GM23338 (cell line): Measurements from ENCODE around the gene CTNNA1. TPM values are rescaled to one million over a fixed set of nuclear protein-coding genes. Genes with fewer than 3 reads are reported as not detected.
A peak's percentile ranks its signal among the peaks of the same experiment; 100 is the strongest.

Experiments used
- ATAC-seq: fragments of 200-7000 bp; cut with Tn5 transposase; 3 replicates; pipeline ENCODE4 v1.9.1; 2020
- DNase-seq: peaks from one replicate; pipeline ENCODE4 v3.0.0-alpha.2; 2015; ENCODE audit warnings: low spot score
- H2AFZ ChIP-seq: fragments of 200-600 bp; sonication (generic); 2 replicates; pipeline ENCODE4 v1.8.0; 2016; ENCODE audit warnings: antibody characterized with exemption, mild to moderate bottlenecking, moderate library complexity
- H3F3A ChIP-seq: fragments of 200-600 bp; sonication (generic); replicated peaks from 2 replicates; pipeline ENCODE4 v1.8.0; 2017; ENCODE audit warnings: antibody characterized with exemption, mixed run types, low read depth
- H3K27ac ChIP-seq: fragments of 200-600 bp; sonication (generic); 2 replicates; pipeline ENCODE4 v1.6.1; 2016; ENCODE audit warnings: low read depth
- H3K27me3 ChIP-seq: fragments of 200-600 bp; sonication (generic); 2 replicates; pipeline ENCODE4 v1.8.0; 2016; ENCODE audit warnings: mild to moderate bottlenecking, mixed run types, moderate library complexity; ENCODE audit not compliant: insufficient read depth
- H3K36me3 ChIP-seq: fragments of 200-600 bp; sonication (generic); 2 replicates; pipeline ENCODE4 v1.8.0; 2016; ENCODE audit warnings: mild to moderate bottlenecking; ENCODE audit not compliant: insufficient read depth
- H3K4me1 ChIP-seq: fragments of 200-600 bp; sonication (generic); 2 replicates; pipeline ENCODE4 v1.8.0; 2016; ENCODE audit warnings: mild to moderate bottlenecking, moderate library complexity; ENCODE audit not compliant: insufficient read depth
- H3K4me2 ChIP-seq: fragments of 200-600 bp; sonication (generic); 2 replicates; pipeline ENCODE4 v1.7.1; 2017; ENCODE audit warnings: mixed run types
- H3K4me3 ChIP-seq: fragments of 200-600 bp; sonication (generic); 2 replicates; pipeline ENCODE4 v1.6.1; 2016; ENCODE audit warnings: mixed run types
- H3K79me2 ChIP-seq: fragments of 200-600 bp; sonication (generic); replicated peaks from 2 replicates; pipeline ENCODE4 v1.8.0; 2017; ENCODE audit warnings: mild to moderate bottlenecking; ENCODE audit not compliant: insufficient read depth
- H3K9me2 ChIP-seq: fragments of 200-600 bp; sonication (generic); 2 replicates; pipeline ENCODE4 v1.8.0; 2017; ENCODE audit not compliant: insufficient read depth
- H4K20me1 ChIP-seq: fragments of 200-600 bp; sonication (generic); replicated peaks from 2 replicates; pipeline ENCODE4 v1.8.0; 2017; ENCODE audit warnings: mild to moderate bottlenecking; ENCODE audit not compliant: insufficient read depth
- H3K27ac Mint-ChIP-seq: 2 replicates; pipeline ENCODE4 v1.8.0; 2020; ENCODE audit warnings: inconsistent platforms, mild to moderate bottlenecking, moderate library complexity, mixed read lengths
- H3K27me3 Mint-ChIP-seq: 3 replicates; pipeline ENCODE4 v1.8.0; 2022; ENCODE audit warnings: low read depth, mild to moderate bottlenecking, moderate library complexity, mixed read lengths, inconsistent platforms; ENCODE audit not compliant: insufficient read depth, poor library complexity
- H3K36me3 Mint-ChIP-seq: 3 replicates; pipeline ENCODE4 v1.8.0; 2021; ENCODE audit warnings: low read depth, mild to moderate bottlenecking, inconsistent platforms, moderate library complexity, mixed read lengths
- H3K4me1 Mint-ChIP-seq: 3 replicates; pipeline ENCODE4 v1.8.0; 2020; ENCODE audit warnings: mild to moderate bottlenecking, inconsistent platforms, mixed read lengths
- H3K4me3 Mint-ChIP-seq: 3 replicates; pipeline ENCODE4 v1.8.0; 2021; ENCODE audit warnings: moderate library complexity, mild to moderate bottlenecking, inconsistent platforms, mixed read lengths
- H3K9me3 Mint-ChIP-seq: 3 replicates; pipeline ENCODE4 v1.8.0; 2020; ENCODE audit warnings: moderate library complexity, mild to moderate bottlenecking, inconsistent platforms, mixed read lengths
- CREB1 ChIP-seq: fragments of 250-450 bp; sonication (Bioruptor Pico); IDR thresholded peaks from 2 replicates; pipeline ENCODE4 v1.5.0; 2020; ENCODE audit warnings: low read depth, mild to moderate bottlenecking, moderate library complexity
- EZH2 ChIP-seq: fragments of 200-600 bp; sonication (generic); IDR thresholded peaks from one replicate; pipeline ENCODE4 v1.8.0; 2017; ENCODE audit warnings: antibody characterized with exemption, mild to moderate bottlenecking, low read depth; ENCODE audit not compliant: unreplicated experiment
- EZH2phosphoT487 ChIP-seq: fragments of 200-600 bp; sonication (generic); IDR thresholded peaks from one replicate; pipeline ENCODE4 v1.8.1; 2018; ENCODE audit warnings: antibody characterized with exemption; ENCODE audit not compliant: unreplicated experiment
- JUNB ChIP-seq: IDR thresholded peaks from one replicate; pipeline ENCODE4 v1.6.1; 2016; ENCODE audit warnings: antibody characterized with exemption; ENCODE audit not compliant: unreplicated experiment
- NANOG ChIP-seq: IDR thresholded peaks from 2 replicates; pipeline ENCODE4 v1.6.1; 2016; ENCODE audit warnings: antibody characterized with exemption, borderline replicate concordance
- POLR2AphosphoS5 ChIP-seq: IDR thresholded peaks from 2 replicates; pipeline ENCODE4 v1.6.1; 2016; ENCODE audit warnings: antibody characterized with exemption, low read depth
- STAT1 ChIP-seq: IDR thresholded peaks from one replicate; pipeline ENCODE4 v1.6.1; 2016; ENCODE audit warnings: antibody characterized with exemption; ENCODE audit not compliant: unreplicated experiment
- ZNF114 ChIP-seq: fragments of 250-450 bp; sonication (Bioruptor Pico); IDR thresholded peaks from 2 replicates; pipeline ENCODE4 v1.5.0; 2020; ENCODE audit warnings: mild to moderate bottlenecking, moderate library complexity
- ZNF331 ChIP-seq: fragments of 250-450 bp; sonication (Bioruptor Pico); IDR thresholded peaks from 2 replicates; pipeline ENCODE4 v1.5.0; 2020; ENCODE audit warnings: low read depth, mild to moderate bottlenecking, moderate library complexity
- polyA plus RNA-seq: library from polyadenylated mRNA; unstranded; fragments of >200 nt; fragmentation: Nextera tagmentation; extraction: Ambion mirVana; gene quantifications from 2 replicates; pipeline ENCODE4 v1.2.1, GENCODE V29; 2016
- total RNA-seq: library from RNA; depleted of rRNA; stranded (reverse); fragments of >200 nt; shearing (Covaris generic); gene quantifications from 2 replicates; pipeline ENCODE4 v1.2.3, GENCODE V29; 2014
- TF ChIP-seq, protein P1 (sequence below): IDR thresholded peaks from 2 replicates; pipeline ENCODE4 v1.6.1; 2016; ENCODE audit warnings: antibody characterized with exemption
- TF ChIP-seq, protein P2 (sequence below): IDR thresholded peaks from one replicate; pipeline ENCODE4 v1.6.1; 2018; ENCODE audit warnings: antibody characterized with exemption; ENCODE audit not compliant: unreplicated experiment
- TF ChIP-seq, protein P3 (sequence below), 2 experiments: fragments of 200-600 bp in 1 of 2; sonication (generic) in 1 of 2; conservative IDR thresholded peaks; 2 replicates each; pipeline versions ENCODE4 v1.5.1 to v1.6.1; 2016 to 2017; ENCODE audit warnings: antibody characterized with exemption in 2 of 2, low read depth in 2 of 2, mild to moderate bottlenecking in 2 of 2, moderate library complexity in 1 of 2
- TF ChIP-seq, protein P4 (sequence below): fragments of 250-450 bp; sonication (Bioruptor Pico); IDR thresholded peaks from 2 replicates; pipeline ENCODE4 v1.5.0; 2020; ENCODE audit warnings: mild to moderate bottlenecking, moderate library complexity

CTNNA1 gene
- total and polyA plus RNA-seq, 2 experiments from 2014 or later: 111 to 348 TPM

DNA sequence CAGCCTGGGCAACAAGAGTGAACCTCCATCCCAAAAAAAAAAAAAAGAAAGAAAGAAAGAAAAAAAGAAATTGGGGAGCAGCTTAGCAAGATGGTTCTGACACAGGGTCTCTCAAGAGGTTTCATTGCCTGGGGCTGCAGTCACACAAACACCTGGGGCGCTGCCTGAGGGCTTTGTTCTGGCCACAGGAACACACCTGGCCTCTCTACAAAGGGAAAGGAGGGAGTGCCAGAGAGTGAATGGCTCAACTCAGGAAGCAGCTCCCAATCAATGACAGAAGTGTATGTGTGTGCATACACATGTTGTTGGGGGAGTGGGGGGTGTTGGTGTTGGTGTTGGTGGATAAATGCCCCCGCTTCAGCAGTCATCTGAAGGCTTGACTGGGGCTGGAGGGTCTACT is 32.4 kb upstream of the CTNNA1 start:
- H3K27me3 Mint-ChIP-seq: peaks cover 9% of the 10 kb centered on the region
- Histone ChIP-seq H3K4me2 (no peak overlapping the region), H3K27me3 (no peaks in the 10 kb centered on the region), H3K36me3 (no peaks in the 10 kb centered on the region), H3K79me2 (no peaks in the 10 kb centered on the region), H3K4me3 (no peak overlapping the region), H3F3A (peaks cover 3% of the 10 kb centered on the region; the same call in 1 of the 2 replicates), H3K27ac (no peak overlapping the region), H4K20me1 (no peaks in the 10 kb centered on the region), H3K4me1 (peaks cover 41% of the 10 kb centered on the region), H2AFZ (no peak overlapping the region), H3K9me2 (no peaks in the 10 kb centered on the region)
- no peaks in the 10 kb centered on the region; the same call in 2 of the 3 replicates for H3K9me3 Mint-ChIP-seq
- H3K4me1 Mint-ChIP-seq: peaks cover 56% of the 10 kb centered on the region
- TF ChIP-seq, protein P1, sequence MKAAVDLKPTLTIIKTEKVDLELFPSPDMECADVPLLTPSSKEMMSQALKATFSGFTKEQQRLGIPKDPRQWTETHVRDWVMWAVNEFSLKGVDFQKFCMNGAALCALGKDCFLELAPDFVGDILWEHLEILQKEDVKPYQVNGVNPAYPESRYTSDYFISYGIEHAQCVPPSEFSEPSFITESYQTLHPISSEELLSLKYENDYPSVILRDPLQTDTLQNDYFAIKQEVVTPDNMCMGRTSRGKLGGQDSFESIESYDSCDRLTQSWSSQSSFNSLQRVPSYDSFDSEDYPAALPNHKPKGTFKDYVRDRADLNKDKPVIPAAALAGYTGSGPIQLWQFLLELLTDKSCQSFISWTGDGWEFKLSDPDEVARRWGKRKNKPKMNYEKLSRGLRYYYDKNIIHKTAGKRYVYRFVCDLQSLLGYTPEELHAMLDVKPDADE: no peak
- TF ChIP-seq, protein P2, sequence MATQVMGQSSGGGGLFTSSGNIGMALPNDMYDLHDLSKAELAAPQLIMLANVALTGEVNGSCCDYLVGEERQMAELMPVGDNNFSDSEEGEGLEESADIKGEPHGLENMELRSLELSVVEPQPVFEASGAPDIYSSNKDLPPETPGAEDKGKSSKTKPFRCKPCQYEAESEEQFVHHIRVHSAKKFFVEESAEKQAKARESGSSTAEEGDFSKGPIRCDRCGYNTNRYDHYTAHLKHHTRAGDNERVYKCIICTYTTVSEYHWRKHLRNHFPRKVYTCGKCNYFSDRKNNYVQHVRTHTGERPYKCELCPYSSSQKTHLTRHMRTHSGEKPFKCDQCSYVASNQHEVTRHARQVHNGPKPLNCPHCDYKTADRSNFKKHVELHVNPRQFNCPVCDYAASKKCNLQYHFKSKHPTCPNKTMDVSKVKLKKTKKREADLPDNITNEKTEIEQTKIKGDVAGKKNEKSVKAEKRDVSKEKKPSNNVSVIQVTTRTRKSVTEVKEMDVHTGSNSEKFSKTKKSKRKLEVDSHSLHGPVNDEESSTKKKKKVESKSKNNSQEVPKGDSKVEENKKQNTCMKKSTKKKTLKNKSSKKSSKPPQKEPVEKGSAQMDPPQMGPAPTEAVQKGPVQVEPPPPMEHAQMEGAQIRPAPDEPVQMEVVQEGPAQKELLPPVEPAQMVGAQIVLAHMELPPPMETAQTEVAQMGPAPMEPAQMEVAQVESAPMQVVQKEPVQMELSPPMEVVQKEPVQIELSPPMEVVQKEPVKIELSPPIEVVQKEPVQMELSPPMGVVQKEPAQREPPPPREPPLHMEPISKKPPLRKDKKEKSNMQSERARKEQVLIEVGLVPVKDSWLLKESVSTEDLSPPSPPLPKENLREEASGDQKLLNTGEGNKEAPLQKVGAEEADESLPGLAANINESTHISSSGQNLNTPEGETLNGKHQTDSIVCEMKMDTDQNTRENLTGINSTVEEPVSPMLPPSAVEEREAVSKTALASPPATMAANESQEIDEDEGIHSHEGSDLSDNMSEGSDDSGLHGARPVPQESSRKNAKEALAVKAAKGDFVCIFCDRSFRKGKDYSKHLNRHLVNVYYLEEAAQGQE: no peak
- TF ChIP-seq JUNB (no peak), CREB1 (no peak), EZH2 (no peak), STAT1 (no peak), ZNF114 (CRISPR knock-in tag) (no peak), NANOG (no peak), POLR2AphosphoS5 (no peak), EZH2phosphoT487 (no peak), ZNF331 (CRISPR knock-in tag) (no peak)
- TF ChIP-seq, protein P3, sequence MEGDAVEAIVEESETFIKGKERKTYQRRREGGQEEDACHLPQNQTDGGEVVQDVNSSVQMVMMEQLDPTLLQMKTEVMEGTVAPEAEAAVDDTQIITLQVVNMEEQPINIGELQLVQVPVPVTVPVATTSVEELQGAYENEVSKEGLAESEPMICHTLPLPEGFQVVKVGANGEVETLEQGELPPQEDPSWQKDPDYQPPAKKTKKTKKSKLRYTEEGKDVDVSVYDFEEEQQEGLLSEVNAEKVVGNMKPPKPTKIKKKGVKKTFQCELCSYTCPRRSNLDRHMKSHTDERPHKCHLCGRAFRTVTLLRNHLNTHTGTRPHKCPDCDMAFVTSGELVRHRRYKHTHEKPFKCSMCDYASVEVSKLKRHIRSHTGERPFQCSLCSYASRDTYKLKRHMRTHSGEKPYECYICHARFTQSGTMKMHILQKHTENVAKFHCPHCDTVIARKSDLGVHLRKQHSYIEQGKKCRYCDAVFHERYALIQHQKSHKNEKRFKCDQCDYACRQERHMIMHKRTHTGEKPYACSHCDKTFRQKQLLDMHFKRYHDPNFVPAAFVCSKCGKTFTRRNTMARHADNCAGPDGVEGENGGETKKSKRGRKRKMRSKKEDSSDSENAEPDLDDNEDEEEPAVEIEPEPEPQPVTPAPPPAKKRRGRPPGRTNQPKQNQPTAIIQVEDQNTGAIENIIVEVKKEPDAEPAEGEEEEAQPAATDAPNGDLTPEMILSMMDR (conservative IDR thresholded peaks at IDR 0.05; ENCODE audit: low read depth in 2 of 2): no peak
- TF ChIP-seq, protein P4, sequence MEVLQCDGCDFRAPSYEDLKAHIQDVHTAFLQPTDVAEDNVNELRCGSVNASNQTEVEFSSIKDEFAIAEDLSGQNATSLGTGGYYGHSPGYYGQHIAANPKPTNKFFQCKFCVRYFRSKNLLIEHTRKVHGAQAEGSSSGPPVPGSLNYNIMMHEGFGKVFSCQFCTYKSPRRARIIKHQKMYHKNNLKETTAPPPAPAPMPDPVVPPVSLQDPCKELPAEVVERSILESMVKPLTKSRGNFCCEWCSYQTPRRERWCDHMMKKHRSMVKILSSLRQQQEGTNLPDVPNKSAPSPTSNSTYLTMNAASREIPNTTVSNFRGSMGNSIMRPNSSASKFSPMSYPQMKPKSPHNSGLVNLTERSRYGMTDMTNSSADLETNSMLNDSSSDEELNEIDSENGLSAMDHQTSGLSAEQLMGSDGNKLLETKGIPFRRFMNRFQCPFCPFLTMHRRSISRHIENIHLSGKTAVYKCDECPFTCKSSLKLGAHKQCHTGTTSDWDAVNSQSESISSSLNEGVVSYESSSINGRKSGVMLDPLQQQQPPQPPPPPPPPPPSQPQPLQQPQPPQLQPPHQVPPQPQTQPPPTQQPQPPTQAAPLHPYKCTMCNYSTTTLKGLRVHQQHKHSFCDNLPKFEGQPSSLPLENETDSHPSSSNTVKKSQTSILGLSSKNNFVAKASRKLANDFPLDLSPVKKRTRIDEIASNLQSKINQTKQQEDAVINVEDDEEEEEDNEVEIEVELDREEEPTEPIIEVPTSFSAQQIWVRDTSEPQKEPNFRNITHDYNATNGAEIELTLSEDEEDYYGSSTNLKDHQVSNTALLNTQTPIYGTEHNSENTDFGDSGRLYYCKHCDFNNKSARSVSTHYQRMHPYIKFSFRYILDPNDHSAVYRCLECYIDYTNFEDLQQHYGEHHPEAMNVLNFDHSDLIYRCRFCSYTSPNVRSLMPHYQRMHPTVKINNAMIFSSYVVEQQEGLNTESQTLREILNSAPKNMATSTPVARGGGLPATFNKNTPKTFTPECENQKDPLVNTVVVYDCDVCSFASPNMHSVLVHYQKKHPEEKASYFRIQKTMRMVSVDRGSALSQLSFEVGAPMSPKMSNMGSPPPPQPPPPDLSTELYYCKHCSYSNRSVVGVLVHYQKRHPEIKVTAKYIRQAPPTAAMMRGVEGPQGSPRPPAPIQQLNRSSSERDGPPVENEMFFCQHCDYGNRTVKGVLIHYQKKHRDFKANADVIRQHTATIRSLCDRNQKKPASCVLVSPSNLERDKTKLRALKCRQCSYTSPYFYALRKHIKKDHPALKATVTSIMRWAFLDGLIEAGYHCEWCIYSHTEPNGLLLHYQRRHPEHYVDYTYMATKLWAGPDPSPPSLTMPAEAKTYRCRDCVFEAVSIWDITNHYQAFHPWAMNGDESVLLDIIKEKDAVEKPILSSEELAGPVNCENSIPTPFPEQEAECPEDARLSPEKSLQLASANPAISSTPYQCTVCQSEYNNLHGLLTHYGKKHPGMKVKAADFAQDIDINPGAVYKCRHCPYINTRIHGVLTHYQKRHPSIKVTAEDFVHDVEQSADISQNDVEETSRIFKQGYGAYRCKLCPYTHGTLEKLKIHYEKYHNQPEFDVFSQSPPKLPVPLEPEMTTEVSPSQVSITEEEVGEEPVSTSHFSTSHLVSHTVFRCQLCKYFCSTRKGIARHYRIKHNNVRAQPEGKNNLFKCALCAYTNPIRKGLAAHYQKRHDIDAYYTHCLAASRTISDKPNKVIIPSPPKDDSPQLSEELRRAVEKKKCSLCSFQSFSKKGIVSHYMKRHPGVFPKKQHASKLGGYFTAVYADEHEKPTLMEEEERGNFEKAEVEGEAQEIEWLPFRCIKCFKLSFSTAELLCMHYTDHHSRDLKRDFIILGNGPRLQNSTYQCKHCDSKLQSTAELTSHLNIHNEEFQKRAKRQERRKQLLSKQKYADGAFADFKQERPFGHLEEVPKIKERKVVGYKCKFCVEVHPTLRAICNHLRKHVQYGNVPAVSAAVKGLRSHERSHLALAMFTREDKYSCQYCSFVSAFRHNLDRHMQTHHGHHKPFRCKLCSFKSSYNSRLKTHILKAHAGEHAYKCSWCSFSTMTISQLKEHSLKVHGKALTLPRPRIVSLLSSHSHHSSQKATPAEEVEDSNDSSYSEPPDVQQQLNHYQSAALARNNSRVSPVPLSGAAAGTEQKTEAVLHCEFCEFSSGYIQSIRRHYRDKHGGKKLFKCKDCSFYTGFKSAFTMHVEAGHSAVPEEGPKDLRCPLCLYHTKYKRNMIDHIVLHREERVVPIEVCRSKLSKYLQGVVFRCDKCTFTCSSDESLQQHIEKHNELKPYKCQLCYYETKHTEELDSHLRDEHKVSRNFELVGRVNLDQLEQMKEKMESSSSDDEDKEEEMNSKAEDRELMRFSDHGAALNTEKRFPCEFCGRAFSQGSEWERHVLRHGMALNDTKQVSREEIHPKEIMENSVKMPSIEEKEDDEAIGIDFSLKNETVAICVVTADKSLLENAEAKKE: no peak
- H3K27ac Mint-ChIP-seq: no peak overlapping the region
- H3K4me3 Mint-ChIP-seq: no peak overlapping the region
- ATAC-seq (no peak), DNase-seq (peak; percentile 39)
- no peaks in the 10 kb centered on the region; the same call in 2 of the 3 replicates for H3K36me3 Mint-ChIP-seq
